HCT116 (cell line): ENCODE measurements around the gene CD40LG. TPM values are rescaled to one million over a fixed set of nuclear protein-coding genes. Genes with fewer than 3 reads are reported as not detected.

Experiments used
- ATAC-seq: fragments of 200-7000 bp; cut with Tn5 transposase; 2 replicates; pipeline ENCODE4 v1.9.1; 2020; ENCODE audit warnings: mild to moderate bottlenecking, moderate library complexity
- BruUV-seq: library from RNA; stranded (reverse); fragments of 400-500 nt; replicated peaks from 2 replicates; lab custom pipeline; 2021; lab: Mats Ljungman, UMichigan
- CTCF ChIA-PET: fragments of 300-600 bp; sonication (Branson Sonifier 250); formaldehyde crosslinking; loops from one replicate; lab custom pipeline; 2021; ENCODE audit warnings: antibody characterized with exemption; lab: Charles Lee
- POLR2A ChIA-PET: fragments of 300-600, 350-600 bp; sonication (Branson Sonifier 250); formaldehyde crosslinking; loops from one replicate; lab custom pipeline; 2021; ENCODE audit warnings: antibody characterized with exemption; lab: Charles Lee
- RAD21 ChIA-PET, 2 experiments: fragments of 300-600 bp; sonication (Branson Sonifier 250); formaldehyde crosslinking; loops; one replicate each; lab custom pipeline; 2023; ENCODE audit warnings: low total read pairs in 2 of 2; ENCODE audit not compliant: uncharacterized antibody in 2 of 2, unreplicated experiment in 2 of 2, low non-redundant PET in 1 of 2; lab: Charles Lee
- DNase-seq: peaks from one replicate; pipeline ENCODE4 v3.0.0-alpha.2; 2010; ENCODE audit warnings: low read depth, low spot score
- H2AFZ ChIP-seq: fragments of 200-600 bp; shearing (Covaris generic), sonication (generic); 2 replicates; pipeline ENCODE4 v1.6.1; 2017; ENCODE audit warnings: low read depth, mixed run types, mixed read lengths, antibody characterized with exemption, low read length; ENCODE audit not compliant: poor library complexity, severe bottlenecking
- H3K27ac ChIP-seq: 2 replicates; pipeline ENCODE4 v1.5.1; 2012; ENCODE audit warnings: low read depth, low read length
- H3K27me3 ChIP-seq: fragments of 200-600 bp; sonication (generic); 2 replicates; pipeline ENCODE4 v1.6.1; 2016; ENCODE audit warnings: mixed run types, low read length, mixed read lengths; ENCODE audit not compliant: insufficient read depth
- H3K36me3 ChIP-seq, 2 experiments: fragments of 200-500 bp in 1 of 2; fragments of 200-600 bp in 1 of 2; sonication (Bioruptor generic) in 1 of 2; sonication (generic) in 1 of 2; 2 replicates each; pipeline versions ENCODE4 v1.5.1 to v1.6.1; 2014 to 2016; ENCODE audit warnings: low read length in 2 of 2, inconsistent platforms in 1 of 2, mixed read lengths in 1 of 2, mixed run types in 1 of 2; ENCODE audit not compliant: insufficient read depth in 2 of 2, control insufficient read depth in 1 of 2
- H3K4me1 ChIP-seq, 2 experiments: fragments of 200-600 bp in 1 of 2; sonication (generic) in 1 of 2; 2 replicates each; pipeline versions ENCODE4 v1.5.1 to v1.6.1; 2012 to 2017; ENCODE audit warnings: low read length in 2 of 2, inconsistent platforms in 1 of 2, mild to moderate bottlenecking in 1 of 2, mixed read lengths in 1 of 2, mixed run types in 1 of 2, moderate library complexity in 1 of 2; ENCODE audit not compliant: insufficient read depth in 2 of 2, control insufficient read depth in 1 of 2
- H3K4me2 ChIP-seq: fragments of 200-600 bp; sonication (generic); 2 replicates; pipeline ENCODE4 v1.6.1; 2017; ENCODE audit warnings: mixed run types, low read length, mixed read lengths
- H3K4me3 ChIP-seq, 2 experiments: fragments of 200-600 bp in 1 of 2; sonication (generic) in 1 of 2; replicated peaks in 1 of 2; 2 replicates each; pipeline ENCODE4 v1.5.1; 2011 to 2016; ENCODE audit warnings: low read length in 2 of 2, control low read depth in 1 of 2, low read depth in 1 of 2, mild to moderate bottlenecking in 1 of 2, mixed read lengths in 1 of 2, mixed run types in 1 of 2
- H3K79me2 ChIP-seq: fragments of 200-600 bp; sonication (generic); 2 replicates; pipeline ENCODE4 v1.6.1; 2017; ENCODE audit warnings: mild to moderate bottlenecking, mixed run types, low read length, moderate library complexity, mixed read lengths; ENCODE audit not compliant: insufficient read depth
- H3K9ac ChIP-seq: fragments of 200-600 bp; sonication (generic); 2 replicates; pipeline ENCODE4 v1.6.1; 2016; ENCODE audit warnings: low read length, mixed read lengths
- H3K9me2 ChIP-seq: fragments of 200-600 bp; sonication (generic), shearing (Covaris generic); 2 replicates; pipeline ENCODE4 v1.6.1; 2017; ENCODE audit warnings: mixed run types, mild to moderate bottlenecking, moderate library complexity; ENCODE audit not compliant: insufficient read depth
- H3K9me3 ChIP-seq, 2 experiments: fragments of 200-500 bp in 1 of 2; fragments of 200-600 bp in 1 of 2; sonication (Bioruptor generic) in 1 of 2; sonication (generic) in 1 of 2; 2 replicates each; pipeline ENCODE4 v1.6.1; 2014 to 2017; ENCODE audit warnings: low read length in 2 of 2, mixed read lengths in 2 of 2, inconsistent platforms in 1 of 2, low read depth in 1 of 2, mild to moderate bottlenecking in 1 of 2, mixed run types in 1 of 2, moderate library complexity in 1 of 2; ENCODE audit not compliant: control insufficient read depth in 1 of 2, insufficient read depth in 1 of 2
- H4K20me1 ChIP-seq: fragments of 200-600 bp; sonication (generic), shearing (Covaris generic); 2 replicates; pipeline ENCODE4 v1.6.1; 2017; ENCODE audit warnings: mixed run types, mild to moderate bottlenecking, moderate library complexity; ENCODE audit not compliant: insufficient read depth
- ATF3 ChIP-seq: IDR thresholded peaks from 2 replicates; pipeline ENCODE4 v1.6.1; 2012
- CBX3 ChIP-seq: IDR thresholded peaks from 2 replicates; pipeline ENCODE4 v1.6.1; 2012; ENCODE audit warnings: low read depth
- CTCF ChIP-seq, 3 experiments: fragments of 200-600 bp in 1 of 3; sonication (generic) in 1 of 3; IDR thresholded peaks in 2 of 3; conservative IDR thresholded peaks in 1 of 3; 2 replicates each; pipeline ENCODE4 v1.5.1; 2012 to 2017; ENCODE audit warnings: low read depth in 2 of 3, low read length in 2 of 3, antibody characterized with exemption in 1 of 3, borderline replicate concordance in 1 of 3, control low read depth in 1 of 3, mild to moderate bottlenecking in 1 of 3, mixed read lengths in 1 of 3, mixed run types in 1 of 3, moderate library complexity in 1 of 3; ENCODE audit not compliant: insufficient read depth in 1 of 3
- ELF1 ChIP-seq: IDR thresholded peaks from 2 replicates; pipeline ENCODE4 v1.6.1; 2012; ENCODE audit warnings: low read depth, borderline replicate concordance
- FOSL1 ChIP-seq: IDR thresholded peaks from 2 replicates; pipeline ENCODE4 v1.6.1; 2012; ENCODE audit warnings: low read depth
- REST ChIP-seq: IDR thresholded peaks from 2 replicates; pipeline ENCODE4 v1.6.1; 2012; ENCODE audit warnings: low read depth
- SIN3A ChIP-seq: IDR thresholded peaks from 2 replicates; pipeline ENCODE4 v1.6.1; 2012; ENCODE audit warnings: low read depth
- SP1 ChIP-seq: IDR thresholded peaks from 2 replicates; pipeline ENCODE4 v1.6.1; 2012; ENCODE audit warnings: low read depth
- ZBTB33 ChIP-seq: IDR thresholded peaks from 2 replicates; pipeline ENCODE4 v1.6.1; 2011; ENCODE audit warnings: mild to moderate bottlenecking, low read length, moderate library complexity; ENCODE audit not compliant: insufficient replicate concordance; ENCODE audit errors: extremely low read depth
- ZFX ChIP-seq: fragments of 450-650 bp; IDR thresholded peaks from 2 replicates; pipeline ENCODE4 v1.6.1; 2017
- intact Hi-C: fragments of 100-400 bp; cut with micrococcal nuclease; formaldehyde crosslinking; loops from 2 replicates; pipeline ENCODE4 v1.10.0; 2022
- total RNA-seq: library from RNA; stranded (reverse); gene quantifications from one replicate; pipeline ENCODE4 v1.2.1, GENCODE V29; 2021; ENCODE audit not compliant: unreplicated experiment

The CD40LG gene
- total RNA-seq, 1 experiment from 2014 or later: not detected

- intact Hi-C loops: no loop called here
- BruUV-seq: no TSS peak
- ATAC-seq (no peak), DNase-seq (no peak)
- no peaks in the 10 kb centered on the region for H3K9me3 ChIP-seq
- H3K36me3 ChIP-seq: no peaks in the 10 kb centered on the region
- no peaks in the 10 kb centered on the region for H3K27me3 ChIP-seq
- no peak overlapping the region for H2AFZ ChIP-seq
- ChIA-PET RAD21 (no interaction called here), POLR2A (no interaction called here)
- no peak overlapping the region for H3K4me3 ChIP-seq
- no peaks in the 10 kb centered on the region for H3K4me1 ChIP-seq
- no peak overlapping the region for H3K9ac ChIP-seq
- no peak for TF ChIP-seq CTCF (IDR thresholded peaks at IDR 0.05 in 2 of 3, conservative IDR thresholded peaks at IDR 0.05 in 1 of 3; ENCODE audit: borderline replicate concordance in 1 of 3, insufficient read depth in 1 of 3, low read depth in 2 of 3, low read length in 2 of 3)
- TF ChIP-seq ELF1: no peak
- TF ChIP-seq FOSL1: no peak
- no peak for TF ChIP-seq CBX3
- TF ChIP-seq, all 23 proteins: peak for 0
- Histone ChIP-seq H3K27ac (no peak overlapping the region), H3K9me2 (no peaks in the 10 kb centered on the region), H3K4me2 (no peak overlapping the region), H3K79me2 (no peaks in the 10 kb centered on the region), H4K20me1 (no peaks in the 10 kb centered on the region)
- CTCF ChIA-PET: no interaction called here
Measured at GRCh38 chrX:136658151-136658550, 10.2 kb downstream of the CD40LG start.

- no peak overlapping the region for H3K27ac ChIP-seq
- H3K4me3 ChIP-seq: no peak overlapping the region
- no peaks in the 10 kb centered on the region for H3K79me2 ChIP-seq
- H3K9ac ChIP-seq: no peak overlapping the region
- ChIA-PET POLR2A (no interaction called here), RAD21 (no interaction called here), CTCF (no interaction called here)
- no peak for DNase-seq
- no peak overlapping the region for H2AFZ ChIP-seq
- no peaks in the 10 kb centered on the region for H3K9me3 ChIP-seq
- no peaks in the 10 kb centered on the region for H3K36me3 ChIP-seq
- H3K4me2 ChIP-seq: no peak overlapping the region
- H3K27me3 ChIP-seq: no peaks in the 10 kb centered on the region
- intact Hi-C loops: no loop called here
- BruUV-seq: no TSS peak
- ATAC-seq: no peak
- no peaks in the 10 kb centered on the region for H3K9me2 ChIP-seq
- H3K4me1 ChIP-seq: no peaks in the 10 kb centered on the region
- no peaks in the 10 kb centered on the region for H4K20me1 ChIP-seq
- TF ChIP-seq ZFX (no peak), CTCF (IDR thresholded peaks at IDR 0.05 in 2 of 3, conservative IDR thresholded peaks at IDR 0.05 in 1 of 3; ENCODE audit: borderline replicate concordance in 1 of 3, insufficient read depth in 1 of 3, low read depth in 2 of 3, low read length in 2 of 3) (no peak), ATF3 (no peak), SIN3A (no peak), ZBTB33 (no peak), SP1 (no peak), REST (no peak)
Measured at GRCh38 chrX:136659174-136659573, 11.2 kb downstream of the CD40LG start.
